Retina (tissue), 1 donor: ENCODE data around the gene ATP6V0D1.
"Not testable (repeated sequence)": the region's sequence is repeated elsewhere in the genome, so short reads cannot be mapped to it uniquely, and the experiment has no call there.

Experiments
- DNase-seq: peaks from one replicate; pipeline ENCODE4 v3.0.0-alpha.2; 2016

Gene ATP6V0D1

GRCh38 chr16:67480833-67481560 lies at the start of gene ATP6V0D1:
TSS of gene ATP6V0D1 (minus strand) at chr16:67481157. CDS start at chr16:67481086, 71 bp downstream.
- DNase-seq, result peak; percentile 100

- peak; percentile 61 for DNase-seq
These were observed 49.3 kb upstream of the ATP6V0D1 start for GRCh38 chr16:67530013-67530939.

GRCh38 chr16:67529582-67530012 lies 48.6 kb upstream of the ATP6V0D1 start:
- DNase-seq, result no peak

GRCh38 chr16:67528870-67529581 lies 48.1 kb upstream of the ATP6V0D1 start:
- DNase-seq, result peak; percentile 85

GRCh38 chr16:67528222-67528869 lies 47.4 kb upstream of the ATP6V0D1 start, which contains the start of gene RIPOR1:
TSS of gene RIPOR1 (plus strand) at chr16:67528829. CDS start at chr16:67538447, 9,618 bp downstream.
- DNase-seq, result peak; percentile 75

- DNase-seq, result no peak
These were observed 45.3 kb upstream of the ATP6V0D1 start for GRCh38 chr16:67526149-67526791.

- no peak for DNase-seq
These were observed 44.4 kb upstream of the ATP6V0D1 start for GRCh38 chr16:67525176-67525860.

- peak; percentile 96 for DNase-seq
These were observed 40.3 kb upstream of the ATP6V0D1 start for GRCh38 chr16:67521095-67521804.

GRCh38 chr16:67519242-67519641 lies 38.3 kb upstream of the ATP6V0D1 start:
- no peak for DNase-seq

GRCh38 chr16:67518676-67519075 lies 37.7 kb upstream of the ATP6V0D1 start:
- no peak for DNase-seq

GRCh38 chr16:67517661-67518423 lies 36.9 kb upstream of the ATP6V0D1 start:
- no peak for DNase-seq

GRCh38 chr16:67517155-67517445 lies 36.1 kb upstream of the ATP6V0D1 start:
- DNase-seq, result no peak

GRCh38 chr16:67516296-67517154 lies 35.6 kb upstream of the ATP6V0D1 start:
- no peak for DNase-seq

GRCh38 chr16:67514382-67514828 lies 33.4 kb upstream of the ATP6V0D1 start:
- DNase-seq, result peak; percentile 61

- not testable (repeated sequence) for DNase-seq
These were observed 32.9 kb upstream of the ATP6V0D1 start for GRCh38 chr16:67513892-67514291.

GRCh38 chr16:67509016-67509415 lies 28.1 kb upstream of the ATP6V0D1 start:
- no peak for DNase-seq

GRCh38 chr16:67506468-67506867 lies 25.5 kb upstream of the ATP6V0D1 start:
- DNase-seq, result no peak

GRCh38 chr16:67504031-67505021 lies 23.4 kb upstream of the ATP6V0D1 start:
- DNase-seq, result no peak
